ENCODE data around the gene SBF1. TPM values are rescaled to one million over a fixed set of nuclear protein-coding genes. Genes with fewer than 3 reads are reported as not detected.

The SBF1 gene
- total RNA-seq, 1 experiment from 2014 or later = 100 TPM

DNA sequence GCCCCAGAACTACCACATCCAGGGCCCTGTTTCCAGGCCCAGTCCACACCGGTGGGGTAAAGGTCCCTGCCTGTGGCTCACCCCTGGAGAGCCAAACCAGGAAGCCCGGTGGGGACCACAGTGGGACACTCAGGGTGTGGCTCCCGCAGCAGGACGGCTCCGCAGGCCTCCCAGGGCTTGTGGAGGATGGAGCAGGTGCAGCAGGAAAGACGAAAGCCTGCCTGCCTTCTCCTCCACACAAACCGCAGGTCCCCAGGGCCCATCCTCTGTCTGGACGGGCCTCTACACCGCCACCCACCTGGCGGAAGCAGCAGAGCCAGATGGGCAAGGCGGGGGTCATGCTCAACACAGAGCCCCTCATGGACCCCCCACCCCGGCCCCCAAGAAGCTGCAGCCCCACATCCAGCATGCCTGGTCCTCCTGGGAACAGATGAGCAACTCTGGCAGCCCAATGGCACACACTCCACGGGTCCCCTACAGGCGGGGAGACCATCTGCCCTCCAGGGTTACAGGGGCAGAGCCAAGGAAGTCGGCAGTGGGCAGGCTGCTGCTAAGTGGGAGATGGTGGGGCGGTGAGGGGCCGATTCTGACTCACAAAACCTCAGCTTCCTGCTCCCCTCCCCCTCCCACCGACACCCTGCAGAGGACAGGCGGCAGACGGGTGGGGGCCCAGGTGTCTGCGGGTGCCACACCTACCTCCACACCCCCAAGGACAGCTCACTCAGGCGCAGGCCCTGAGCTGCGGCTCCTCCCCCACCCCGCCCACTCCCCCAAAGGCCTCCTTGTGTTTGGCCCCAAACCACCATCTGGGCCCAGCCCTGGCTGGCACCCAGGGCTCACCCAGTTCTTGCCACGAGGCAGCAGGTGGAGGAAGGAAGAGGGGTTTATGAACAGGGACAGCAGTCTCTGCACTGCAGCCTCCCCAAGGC lies 5.2 kb downstream of the SBF1 start:
- Histone ChIP-seq H3K9me3 (replicated peaks) (no peaks in the 10 kb centered on the region), H3K27me3 (no peaks in the 10 kb centered on the region), H3K4me1 (peaks cover 31% of the 10 kb centered on the region), H3K36me3 (peaks cover 35% of the 10 kb centered on the region), H3K27ac (no peak overlapping the region), H3K4me3 (no peak overlapping the region)
- DNase-seq = peak; percentile 47 to 58

DNA sequence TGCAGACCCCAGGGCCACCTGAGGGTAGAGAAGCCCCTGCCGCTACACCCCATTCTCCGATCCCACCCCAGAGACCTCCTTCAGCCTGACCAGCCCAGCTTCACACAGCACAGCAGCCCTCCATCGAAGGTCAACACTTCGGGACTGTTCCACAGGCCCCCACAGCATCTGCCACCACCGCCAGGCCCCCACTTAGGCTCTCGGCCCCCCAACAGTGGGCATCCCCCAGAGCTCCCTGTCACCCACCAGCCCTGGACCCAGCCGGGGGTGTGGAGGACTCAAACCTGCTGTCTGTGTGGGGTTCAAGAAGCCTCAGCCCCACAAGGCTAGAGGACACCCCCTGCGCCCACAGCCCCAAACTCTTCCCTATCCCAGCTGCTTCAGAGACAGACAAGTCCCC lies 6.2 kb downstream of the SBF1 start:
- Histone ChIP-seq H3K27me3 (no peaks in the 10 kb centered on the region), H3K36me3 (peaks cover 45% of the 10 kb centered on the region), H3K9me3 (replicated peaks) (no peaks in the 10 kb centered on the region), H3K4me1 (peaks cover 28% of the 10 kb centered on the region), H3K4me3 (no peak overlapping the region), H3K27ac (no peak overlapping the region)
- DNase-seq = no peak

DNA sequence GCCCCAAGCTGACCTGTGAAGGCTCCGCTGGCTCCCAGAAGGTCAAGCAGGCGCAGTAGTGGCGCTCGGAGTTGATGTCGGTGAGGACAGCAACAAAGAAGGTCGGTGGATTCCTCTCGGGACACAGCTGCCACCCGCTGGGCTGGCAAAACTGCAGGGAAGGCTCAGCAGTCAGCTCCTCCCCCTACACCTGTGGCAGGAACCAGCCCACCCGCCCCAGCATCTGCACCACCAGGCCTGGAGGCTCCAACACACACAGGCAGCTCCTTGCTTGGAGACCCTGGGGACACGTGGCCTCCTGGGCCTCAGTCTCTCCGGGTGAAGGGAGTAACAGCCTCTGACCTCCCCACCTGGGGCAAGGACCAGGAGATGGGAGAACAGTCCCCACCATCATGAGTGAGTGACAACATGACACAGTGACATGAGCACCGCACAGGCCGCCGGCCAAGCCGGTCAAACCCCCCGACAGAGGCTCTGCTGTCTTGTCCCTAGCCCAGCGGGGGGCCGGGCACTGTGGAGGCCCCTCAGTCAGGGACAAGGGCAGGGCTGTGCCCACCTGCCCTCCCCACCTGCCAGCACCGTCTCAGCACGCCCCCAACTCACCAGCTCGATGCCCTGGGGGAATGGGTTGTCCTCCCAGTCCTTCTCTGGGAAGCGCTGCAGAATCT lies 6.9 kb downstream of the SBF1 start:
- H3K36me3 ChIP-seq = peaks cover 49% of the 10 kb centered on the region
- H3K4me3 ChIP-seq = no peak overlapping the region
- H3K27me3 ChIP-seq = no peaks in the 10 kb centered on the region

DNA sequence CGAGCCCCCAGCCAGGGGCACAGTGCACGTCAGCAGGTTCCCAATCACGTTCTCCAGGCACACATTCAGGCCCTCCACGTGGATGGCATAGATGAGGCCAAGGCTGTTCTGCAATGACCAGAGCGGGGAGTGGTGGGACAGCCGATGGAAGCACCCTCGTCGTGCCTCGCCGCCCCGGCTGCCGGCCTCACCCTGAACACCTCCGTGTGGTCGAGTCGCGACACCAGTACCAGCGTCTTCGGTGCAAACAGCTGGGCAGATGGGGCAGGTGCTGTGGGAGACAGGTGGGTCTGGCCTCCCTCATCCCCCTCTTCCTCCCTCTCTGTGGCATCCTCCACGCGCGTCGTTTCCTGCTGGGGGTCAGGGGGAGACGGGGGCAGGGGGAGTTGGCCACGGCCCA lies 7.5 kb downstream of the SBF1 start:
- Histone ChIP-seq H3K36me3 (peaks cover 54% of the 10 kb centered on the region), H3K27ac (no peak overlapping the region), H3K27me3 (no peaks in the 10 kb centered on the region), H3K4me3 (no peak overlapping the region), H3K9me3 (replicated peaks) (no peaks in the 10 kb centered on the region), H3K4me1 (peaks cover 22% of the 10 kb centered on the region)
- no peak for DNase-seq

More for the DNA sequence above, 6.9 kb downstream of the SBF1 start:
- Histone ChIP-seq H3K27ac (no peak overlapping the region), H3K4me1 (peaks cover 22% of the 10 kb centered on the region), H3K9me3 (replicated peaks) (no peaks in the 10 kb centered on the region)
- no peak for DNase-seq

DNA sequence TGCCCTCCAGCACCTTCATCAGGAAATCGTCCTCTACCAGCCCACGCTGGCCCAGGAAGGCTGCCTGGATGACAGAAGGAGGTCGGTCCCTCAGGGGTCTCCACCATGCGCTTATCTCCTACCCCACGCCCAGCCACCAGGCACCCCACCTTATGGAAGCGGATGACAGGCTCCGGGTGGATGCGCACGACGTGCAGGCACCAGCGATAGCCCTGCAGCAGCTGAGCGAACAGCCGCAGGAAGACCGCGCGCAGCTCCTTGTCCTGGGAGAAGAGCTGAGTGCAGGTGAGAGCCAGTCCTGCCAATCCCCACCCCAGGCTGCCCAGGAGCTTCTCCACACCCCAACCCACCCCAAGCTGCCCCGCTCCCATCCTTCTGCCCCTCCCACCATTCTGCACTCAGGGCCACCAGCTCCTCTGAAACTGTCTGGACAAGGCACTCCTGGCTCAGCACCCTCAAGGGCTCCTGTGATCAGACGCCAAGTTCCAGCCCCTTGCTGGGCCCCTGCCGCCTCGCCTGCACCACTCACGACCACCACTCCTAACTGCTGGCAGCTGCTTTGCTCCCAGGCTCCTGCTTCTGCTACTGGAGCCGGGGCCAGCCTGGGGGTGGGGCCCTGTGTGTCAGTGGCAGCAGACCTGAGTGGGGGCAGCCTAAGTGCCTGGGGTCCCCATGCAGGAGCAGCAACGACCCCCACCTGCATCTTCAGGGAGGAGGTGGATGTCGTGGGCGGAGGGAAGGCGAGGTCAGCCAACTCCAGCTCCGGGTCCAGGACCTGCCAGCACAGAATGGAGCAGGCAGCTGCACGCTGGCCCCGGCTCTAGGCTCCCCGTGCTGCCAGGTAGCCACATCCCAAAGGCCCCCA lies 9.5 kb downstream of the SBF1 start:
- Histone ChIP-seq H3K27me3 (no peaks in the 10 kb centered on the region), H3K36me3 (peaks cover 70% of the 10 kb centered on the region), H3K4me3 (no peak overlapping the region), H3K4me1 (peaks cover 14% of the 10 kb centered on the region), H3K9me3 (replicated peaks) (no peaks in the 10 kb centered on the region), H3K27ac (no peak overlapping the region)
- no peak for DNase-seq

DNA sequence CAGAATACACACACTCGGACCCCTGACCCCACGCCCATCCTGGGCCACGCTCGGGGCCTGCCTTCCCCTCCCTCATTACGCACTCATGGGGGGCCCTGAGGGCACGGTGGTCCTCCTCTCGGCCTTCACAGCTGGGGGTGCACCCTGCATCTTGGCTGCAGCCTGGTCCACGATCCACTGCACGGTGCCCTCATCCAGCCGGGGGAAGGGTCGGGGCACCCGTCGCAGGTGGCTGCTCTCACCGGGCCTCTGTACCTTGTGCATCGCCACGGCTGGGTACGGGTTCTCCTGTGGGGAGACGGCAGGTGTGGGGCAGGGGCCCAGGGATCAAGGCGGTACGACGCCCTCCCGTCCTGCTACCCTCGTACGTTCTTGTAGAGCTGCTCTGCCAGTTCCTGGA lies 10.4 kb downstream of the SBF1 start:
- H3K27ac ChIP-seq = no peak overlapping the region
- no peak overlapping the region for H3K4me3 ChIP-seq
- DNase-seq = no peak
- peaks cover 6% of the 10 kb centered on the region for H3K4me1 ChIP-seq
- H3K36me3 ChIP-seq = peaks cover 78% of the 10 kb centered on the region
- no peaks in the 10 kb centered on the region for H3K27me3 ChIP-seq
- H3K9me3 ChIP-seq (replicated peaks) = no peaks in the 10 kb centered on the region

DNA sequence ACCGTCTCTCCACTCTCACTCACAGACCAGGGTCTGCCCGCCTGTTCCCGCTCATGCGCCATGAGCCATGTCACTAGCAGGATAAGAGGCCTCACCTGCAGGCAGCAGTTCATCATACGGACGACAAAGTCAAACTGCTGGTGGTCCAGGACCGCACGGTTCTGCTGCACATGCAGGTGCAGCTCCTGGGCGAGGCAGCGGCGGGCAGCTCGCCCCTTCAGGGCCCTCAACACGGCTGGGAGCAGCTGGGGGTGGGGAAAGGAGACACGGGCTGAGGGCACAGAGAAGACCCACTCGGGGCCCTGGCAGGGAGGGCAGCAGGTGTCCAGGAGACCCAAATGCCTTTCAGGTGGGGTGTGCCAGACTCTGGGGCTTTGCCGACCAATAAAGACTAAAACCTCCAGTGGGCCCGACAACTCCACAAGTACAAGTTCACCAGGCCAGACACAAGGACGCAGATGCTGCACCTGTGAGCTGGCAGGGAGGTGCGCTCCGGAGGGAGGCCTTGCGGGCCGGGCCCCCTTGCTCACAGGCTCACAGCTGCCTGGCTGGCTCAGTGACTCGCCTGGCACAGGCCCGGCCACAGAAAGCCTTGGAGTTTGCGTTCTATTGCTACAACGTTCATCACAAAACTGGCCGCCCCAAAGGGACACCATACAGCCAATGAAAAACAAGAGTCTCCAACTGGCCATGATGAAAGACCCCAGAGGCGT lies 11.5 kb downstream of the SBF1 start:
- no peaks in the 10 kb centered on the region for H3K27me3 ChIP-seq
- H3K9me3 ChIP-seq (replicated peaks) = no peaks in the 10 kb centered on the region
- H3K4me3 ChIP-seq = no peak overlapping the region
- H3K27ac ChIP-seq = no peak overlapping the region
- no peak for DNase-seq
- peaks cover 7% of the 10 kb centered on the region; the same call in 1 of the 2 replicates for H3K4me1 ChIP-seq
- H3K36me3 ChIP-seq = peaks cover 84% of the 10 kb centered on the region

DNA sequence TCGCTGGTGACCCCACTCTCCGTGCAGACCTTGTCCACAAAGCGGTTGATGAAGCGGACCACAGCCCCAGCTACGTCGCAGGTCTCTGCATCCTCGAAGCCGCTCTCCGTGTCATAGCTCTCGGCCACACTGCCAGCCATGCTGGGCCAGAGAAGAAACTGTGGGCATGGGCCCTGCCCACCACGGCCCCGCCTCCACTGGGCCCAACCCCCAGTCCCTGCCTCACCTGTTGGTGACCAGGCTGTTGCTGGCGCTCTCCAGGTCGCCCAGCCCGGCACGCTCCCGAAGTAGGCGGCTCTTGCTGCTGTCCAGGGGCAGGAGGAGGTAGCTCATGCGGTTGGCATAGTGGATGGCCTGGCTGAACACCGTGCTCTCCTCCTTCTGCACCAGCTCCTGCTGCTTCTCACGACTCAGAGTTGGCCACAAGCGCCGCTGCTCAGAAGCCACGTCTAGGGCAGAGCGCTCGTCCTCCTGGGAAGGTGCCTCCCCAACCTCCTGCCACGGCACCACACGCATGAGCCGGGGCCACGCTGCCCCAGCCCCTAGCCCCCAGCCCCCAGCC lies 12.8 kb downstream of the SBF1 start:
- H3K4me1 ChIP-seq = peaks cover 7% of the 10 kb centered on the region; the same call in 1 of the 2 replicates
- no peak for DNase-seq
- no peak overlapping the region for H3K27ac ChIP-seq
- no peaks in the 10 kb centered on the region for H3K27me3 ChIP-seq
- H3K9me3 ChIP-seq (replicated peaks) = no peaks in the 10 kb centered on the region
- H3K36me3 ChIP-seq = peaks cover 85% of the 10 kb centered on the region
- no peak overlapping the region for H3K4me3 ChIP-seq

DNA sequence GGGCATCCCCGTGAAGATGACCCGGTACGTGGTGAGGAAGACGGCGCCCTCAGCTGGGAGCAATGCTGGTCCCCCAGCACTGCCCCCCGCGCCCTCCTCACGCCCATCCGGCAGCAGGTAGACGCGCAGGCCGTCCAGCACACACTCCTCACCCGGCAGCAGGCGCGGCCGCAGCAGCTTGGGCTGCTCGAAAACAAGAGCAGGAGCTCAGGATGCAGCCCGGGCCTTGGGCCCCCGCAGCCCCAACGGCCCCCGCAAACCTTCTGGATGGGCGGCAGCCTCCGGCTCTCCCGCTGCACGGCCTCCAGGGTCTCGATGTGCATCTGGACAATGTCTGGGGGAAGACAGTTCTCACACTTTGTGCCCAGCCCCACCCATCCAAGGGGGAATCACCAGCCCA lies 13.3 kb downstream of the SBF1 start:
- Histone ChIP-seq H3K9me3 (replicated peaks) (no peaks in the 10 kb centered on the region), H3K36me3 (peaks cover 85% of the 10 kb centered on the region), H3K27ac (no peak overlapping the region), H3K27me3 (no peaks in the 10 kb centered on the region), H3K4me1 (peaks cover 7% of the 10 kb centered on the region; the same call in 1 of the 2 replicates), H3K4me3 (no peak overlapping the region)
- DNase-seq = no peak

DNA sequence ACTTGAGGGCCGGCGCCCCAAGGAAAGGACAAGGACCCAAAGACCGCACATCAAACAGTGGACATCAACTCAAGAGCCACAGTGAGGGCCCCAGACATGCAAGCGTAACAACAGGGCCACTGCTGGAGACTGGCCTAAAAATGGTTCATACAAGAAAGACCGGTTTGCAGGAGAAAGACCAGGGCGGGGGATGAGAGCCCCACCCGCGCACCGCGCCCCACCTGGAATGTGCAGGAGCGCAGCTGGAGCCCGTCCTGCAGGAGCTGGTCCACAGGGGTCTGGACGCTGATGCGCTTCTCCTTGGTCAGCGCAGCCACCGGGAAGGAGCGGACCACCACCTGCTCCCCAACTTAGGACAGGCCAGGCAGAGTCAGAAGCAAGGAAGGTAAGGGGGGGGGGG lies 13.9 kb downstream of the SBF1 start:
- Histone ChIP-seq H3K4me3 (no peak overlapping the region), H3K36me3 (peaks cover 83% of the 10 kb centered on the region), H3K9me3 (replicated peaks) (no peaks in the 10 kb centered on the region), H3K4me1 (peaks cover 7% of the 10 kb centered on the region; the same call in 1 of the 2 replicates), H3K27ac (no peak overlapping the region), H3K27me3 (no peaks in the 10 kb centered on the region)
- no peak for DNase-seq

DNA sequence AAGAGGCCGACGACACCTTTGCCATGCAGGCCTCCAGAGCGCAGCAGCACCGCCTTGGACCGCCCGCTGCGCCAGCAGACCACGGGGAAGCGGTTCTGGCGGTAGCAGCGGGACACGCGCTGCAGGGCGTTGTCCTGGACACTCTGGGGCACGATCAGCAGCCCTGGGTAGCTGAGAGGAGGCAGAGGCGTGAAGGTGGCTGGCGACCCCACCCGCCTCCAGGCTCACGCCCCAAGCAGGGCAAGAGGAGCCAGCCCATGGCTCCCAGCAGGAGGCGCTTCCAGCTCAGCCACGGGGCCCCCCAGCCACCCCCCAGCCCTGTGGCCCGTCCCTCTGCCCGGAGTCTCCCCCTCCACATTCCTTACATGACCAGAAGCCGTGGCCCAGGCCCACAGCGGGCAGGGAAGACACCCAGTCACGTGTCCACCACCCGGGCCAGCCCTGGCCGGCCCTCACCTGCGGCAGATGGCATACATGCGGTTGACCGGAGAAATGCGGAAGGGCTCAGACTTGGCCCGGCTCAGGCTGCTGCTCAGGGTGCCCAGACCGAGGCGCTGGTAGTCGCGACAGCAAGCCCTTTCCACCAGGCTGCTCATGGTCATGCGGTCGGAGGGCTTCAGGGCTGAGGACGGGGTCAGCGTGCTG lies 15.2 kb downstream of the SBF1 start:
- peaks cover 83% of the 10 kb centered on the region for H3K36me3 ChIP-seq
- DNase-seq = no peak
- peaks cover 7% of the 10 kb centered on the region; the same call in 1 of the 2 replicates for H3K4me1 ChIP-seq
- no peak overlapping the region for H3K4me3 ChIP-seq
- H3K27ac ChIP-seq = no peak overlapping the region
- H3K9me3 ChIP-seq (replicated peaks) = no peaks in the 10 kb centered on the region
- H3K27me3 ChIP-seq = no peaks in the 10 kb centered on the region

DNA sequence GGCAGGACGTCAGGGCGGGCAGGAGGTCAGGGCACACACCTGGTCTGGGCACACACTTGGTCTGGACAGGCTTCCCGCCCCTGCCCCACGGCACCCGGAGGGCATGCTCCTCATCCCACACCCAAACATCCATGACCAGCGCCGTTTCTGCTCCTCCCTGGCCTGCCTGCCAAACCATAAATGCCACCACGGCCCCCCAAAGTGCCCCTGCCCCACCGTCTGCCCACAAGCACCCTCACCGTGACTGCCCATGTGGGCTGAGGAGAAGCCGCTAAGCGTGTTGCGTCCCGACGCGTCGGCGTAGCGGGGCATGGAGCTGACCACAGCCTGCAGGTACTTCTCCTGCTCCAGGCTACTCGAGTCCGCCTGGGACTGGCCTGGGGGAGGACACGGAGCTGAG lies 15.8 kb downstream of the SBF1 start:
- DNase-seq = no peak
- no peak overlapping the region for H3K4me3 ChIP-seq
- H3K36me3 ChIP-seq = peaks cover 83% of the 10 kb centered on the region
- H3K27ac ChIP-seq = no peak overlapping the region
- H3K9me3 ChIP-seq (replicated peaks) = no peaks in the 10 kb centered on the region
- no peaks in the 10 kb centered on the region for H3K27me3 ChIP-seq
- peaks cover 7% of the 10 kb centered on the region; the same call in 1 of the 2 replicates for H3K4me1 ChIP-seq

DNA sequence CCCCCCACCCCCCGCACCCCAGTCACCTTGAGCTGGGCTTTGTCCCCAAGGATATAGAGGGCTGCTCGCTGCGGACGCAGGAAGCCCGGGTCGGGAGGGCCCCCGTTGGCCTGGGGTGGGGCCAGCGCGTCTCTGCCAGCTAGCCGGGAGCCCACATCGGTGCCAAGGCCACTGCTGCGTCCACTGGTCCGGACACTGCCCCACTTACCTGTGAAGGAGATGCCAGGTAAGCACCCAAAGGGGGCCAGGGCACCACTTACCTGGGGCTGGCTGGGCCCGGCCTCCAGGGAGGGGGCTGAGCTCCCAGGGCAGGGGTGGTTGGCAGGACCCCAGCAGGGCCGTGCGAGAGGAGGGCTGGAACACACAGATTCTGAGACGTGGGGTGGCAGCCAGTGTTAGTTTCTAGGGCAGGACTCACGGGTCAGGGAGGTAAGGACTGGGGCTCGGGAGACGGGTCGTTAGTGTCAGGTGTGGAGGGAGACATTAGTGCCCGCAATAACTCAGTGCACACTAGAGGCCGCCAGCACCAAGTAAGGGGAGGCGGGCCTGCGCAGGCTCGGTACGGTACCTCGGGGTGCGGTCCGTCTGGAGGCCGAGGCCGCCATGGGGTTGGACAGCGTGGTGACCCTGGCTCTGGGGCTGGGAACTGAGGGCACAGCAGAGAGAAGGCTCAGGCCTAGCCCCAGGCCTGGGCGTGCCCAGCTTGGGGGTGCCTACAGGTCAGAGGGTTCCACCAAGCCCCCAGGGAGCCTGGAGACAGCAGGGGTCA lies 18.2 kb downstream of the SBF1 start:
- Histone ChIP-seq H3K27me3 (no peaks in the 10 kb centered on the region), H3K4me1 (peaks cover 7% of the 10 kb centered on the region; the same call in 1 of the 2 replicates), H3K36me3 (peaks cover 75% of the 10 kb centered on the region), H3K4me3 (no peak overlapping the region), H3K27ac (no peak overlapping the region), H3K9me3 (replicated peaks) (no peaks in the 10 kb centered on the region)
- DNase-seq = no peak
